ENCODE results near the gene MAP3K4.

MAP3K4 gene

GRCh38 chr6:161125591-161125990 is 134.0 kb downstream of the MAP3K4 start:
- no peak for DNase-seq (ENCODE audit: extremely low spot score)
- no peak for TF ChIP-seq SUZ12 (IDR thresholded peaks at IDR 0.05)
- TF ChIP-seq SP1 (IDR thresholded peaks at IDR 0.05), result no peak
- no peak for TF ChIP-seq TARDBP (IDR thresholded peaks at IDR 0.05)
- CTCF ChIA-PET, result no interaction called here
- POLR2A ChIA-PET, result interaction anchor here (0.6 kb wide), 1 partner anchor 109 kb away, joined by 3 read pairs; no protein-coding TSS in a partner anchor

DNA sequence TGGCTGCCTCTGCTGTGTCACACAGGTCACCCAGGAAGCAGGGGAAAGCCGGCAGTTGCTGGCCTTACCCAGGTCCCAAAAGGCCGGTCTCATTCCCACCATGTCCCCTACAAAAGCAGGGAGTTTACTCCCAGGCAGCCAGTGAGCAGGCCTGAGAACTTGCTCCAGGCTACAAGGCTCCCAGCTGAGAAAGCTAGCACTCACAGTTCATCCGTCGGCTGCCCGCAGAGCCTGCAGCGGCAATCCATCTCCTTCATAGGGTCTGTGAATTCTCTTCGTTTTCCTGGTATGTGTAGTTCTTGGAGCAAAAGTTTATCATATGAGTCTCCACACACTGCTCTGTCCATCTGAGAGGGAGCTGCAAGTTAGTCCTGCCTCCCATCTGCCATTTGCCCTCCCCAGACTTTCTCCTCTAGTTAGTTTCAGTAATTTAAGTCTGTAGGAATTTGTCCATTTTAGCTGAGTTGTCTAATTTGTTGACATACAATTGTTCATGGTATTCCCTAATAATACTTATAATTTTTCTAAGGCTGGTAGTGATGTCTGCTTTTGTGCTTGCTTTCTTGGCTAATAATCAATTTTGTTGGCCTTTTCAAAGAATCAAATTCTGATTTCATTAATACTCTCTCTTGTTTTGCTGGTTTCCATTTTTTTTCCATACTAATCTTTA is 135.6 kb downstream of the MAP3K4 start:
- TF ChIP-seq ZNF384 (IDR thresholded peaks at IDR 0.05), result no peak
- TF ChIP-seq BHLHE40 (IDR thresholded peaks at IDR 0.05; ENCODE audit: borderline replicate concordance), result no peak
- no peak for TF ChIP-seq LEF1 (IDR thresholded peaks at IDR 0.05; ENCODE audit: borderline replicate concordance)
- no peak for TF ChIP-seq CTBP1 (IDR thresholded peaks at IDR 0.05; ENCODE audit: borderline replicate concordance)
- no peak for TF ChIP-seq FOXK2 (IDR thresholded peaks at IDR 0.05)
- TF ChIP-seq ELF4 (IDR thresholded peaks at IDR 0.05), result no peak
- no peak for TF ChIP-seq NFRKB (IDR thresholded peaks at IDR 0.05)
- ChIA-PET CTCF (interaction anchor here (0.7 to 1.6 kb wide), 2 partner anchors 243 to 267 kb away, joined by 3 to 5 read pairs; no protein-coding TSS in a partner anchor), POLR2A (no interaction called here)
- DNase-seq (ENCODE audit: extremely low spot score), result no peak

DNA sequence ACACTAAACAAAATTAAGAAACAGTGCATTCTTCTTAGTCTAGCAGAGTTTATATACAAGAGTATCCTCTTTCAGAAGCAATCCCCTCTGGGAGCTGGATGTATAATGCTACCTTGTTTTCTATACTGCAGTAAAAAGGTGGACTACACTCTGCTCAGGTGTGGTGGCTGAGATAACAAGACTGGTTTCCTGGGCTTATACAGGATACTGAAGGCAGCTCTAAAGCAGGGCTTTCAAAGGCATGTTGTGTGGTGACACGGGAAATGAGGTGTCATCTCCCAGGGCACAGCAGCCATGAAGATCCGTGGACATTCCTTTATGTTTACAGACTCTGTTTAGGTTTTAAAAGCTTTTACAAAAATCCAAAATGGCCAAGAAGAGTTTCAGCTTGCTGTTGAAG is 136.7 kb downstream of the MAP3K4 start:
- no peak for TF ChIP-seq BHLHE40 (IDR thresholded peaks at IDR 0.05; ENCODE audit: borderline replicate concordance)
- no peak for TF ChIP-seq ELF4 (IDR thresholded peaks at IDR 0.05)
- TF ChIP-seq FOXK2 (IDR thresholded peaks at IDR 0.05), result no peak
- no peak for TF ChIP-seq SP1 (IDR thresholded peaks at IDR 0.05)
- TF ChIP-seq FOXM1 (IDR thresholded peaks at IDR 0.05; ENCODE audit: borderline replicate concordance), result no peak
- TF ChIP-seq SUZ12 (IDR thresholded peaks at IDR 0.05), result no peak
- no peak for TF ChIP-seq NFRKB (IDR thresholded peaks at IDR 0.05)
- TF ChIP-seq L3MBTL2 (conservative IDR thresholded peaks at IDR 0.05), result no peak
- TF ChIP-seq LEF1 (IDR thresholded peaks at IDR 0.05; ENCODE audit: borderline replicate concordance), result no peak
- TF ChIP-seq TARDBP (IDR thresholded peaks at IDR 0.05), result no peak
- no peak for TF ChIP-seq CTBP1 (IDR thresholded peaks at IDR 0.05; ENCODE audit: borderline replicate concordance)
- TF ChIP-seq ARNT (IDR thresholded peaks at IDR 0.05), result no peak
- ChIA-PET POLR2A (no interaction called here), CTCF (interaction anchor here (1.2 to 1.6 kb wide), 2 partner anchors 27 to 242 kb away, joined by 3 to 5 read pairs; no protein-coding TSS in a partner anchor)
- no peak for DNase-seq (ENCODE audit: extremely low spot score)

DNA sequence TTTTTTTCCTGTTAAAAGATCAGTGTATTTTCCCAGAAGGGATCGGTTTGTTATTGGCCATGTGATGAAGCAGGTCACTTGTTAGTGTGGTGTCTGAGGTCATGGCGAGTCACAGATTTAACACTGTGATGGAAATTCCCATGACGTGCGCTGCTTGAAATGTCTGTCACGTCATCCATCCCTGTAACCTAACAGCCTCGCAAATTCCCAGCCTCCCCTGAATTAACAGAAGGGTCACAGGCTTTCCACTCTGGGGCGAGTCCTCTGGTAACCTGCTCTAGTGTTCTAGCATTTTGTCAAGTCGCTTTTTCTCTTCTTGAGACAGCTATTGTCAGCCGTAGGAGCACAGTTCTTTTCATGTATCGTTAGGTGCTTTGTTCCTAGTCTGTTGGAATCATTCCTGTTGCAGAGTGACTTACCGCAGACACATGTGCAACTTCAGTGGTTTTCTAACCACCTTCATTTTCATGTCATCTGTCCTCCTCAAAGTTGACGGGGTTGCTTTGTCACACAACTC is 137.2 kb downstream of the MAP3K4 start:
- POLR2A ChIA-PET, result no interaction called here
- CTCF ChIA-PET, result interaction anchor here (1.2 to 1.6 kb wide), 2 partner anchors 27 to 242 kb away, joined by 3 to 5 read pairs; no protein-coding TSS in a partner anchor
- no peak for TF ChIP-seq ZNF384 (IDR thresholded peaks at IDR 0.05)
- TF ChIP-seq TARDBP (IDR thresholded peaks at IDR 0.05), result no peak
- no peak for TF ChIP-seq BHLHE40 (IDR thresholded peaks at IDR 0.05; ENCODE audit: borderline replicate concordance)
- no peak for TF ChIP-seq SP1 (IDR thresholded peaks at IDR 0.05)
- TF ChIP-seq HDGF (IDR thresholded peaks at IDR 0.05; ENCODE audit: borderline replicate concordance), result no peak
- no peak for TF ChIP-seq L3MBTL2 (conservative IDR thresholded peaks at IDR 0.05)
- no peak for TF ChIP-seq FOXK2 (IDR thresholded peaks at IDR 0.05)
- no peak for TF ChIP-seq NFRKB (IDR thresholded peaks at IDR 0.05)
- TF ChIP-seq CTBP1 (IDR thresholded peaks at IDR 0.05; ENCODE audit: borderline replicate concordance), result no peak
- TF ChIP-seq FOXA1 (IDR thresholded peaks at IDR 0.05), result no peak
- no peak for TF ChIP-seq ELF4 (IDR thresholded peaks at IDR 0.05)
- TF ChIP-seq PKNOX1 (IDR thresholded peaks at IDR 0.05), result no peak
- DNase-seq (ENCODE audit: extremely low spot score), result no peak

- POLR2A ChIA-PET, result interaction anchor here (0.6 kb wide), 1 partner anchor 139 kb away, joined by 3 read pairs; no protein-coding TSS in a partner anchor
- DNase-seq (ENCODE audit: extremely low spot score), result no peak
- CTCF ChIA-PET, result no interaction called here
- no peak for TF ChIP-seq L3MBTL2 (conservative IDR thresholded peaks at IDR 0.05)
- no peak for TF ChIP-seq SP1 (IDR thresholded peaks at IDR 0.05)
- no peak for TF ChIP-seq ARNT (IDR thresholded peaks at IDR 0.05)
- TF ChIP-seq ELF4 (IDR thresholded peaks at IDR 0.05), result no peak
Measured at GRCh38 chr6:161130541-161130940, 139.0 kb downstream of the MAP3K4 start.

GRCh38 chr6:161130967-161131766 is 139.6 kb downstream of the MAP3K4 start:
- CTCF ChIA-PET, result no interaction called here
- POLR2A ChIA-PET, result interaction anchor here (0.6 kb wide), 1 partner anchor 139 kb away, joined by 3 read pairs; no protein-coding TSS in a partner anchor
- TF ChIP-seq LEF1 (IDR thresholded peaks at IDR 0.05; ENCODE audit: borderline replicate concordance) (no peak), L3MBTL2 (conservative IDR thresholded peaks at IDR 0.05) (no peak), ELF4 (IDR thresholded peaks at IDR 0.05) (no peak), FOXK2 (IDR thresholded peaks at IDR 0.05) (no peak), BHLHE40 (IDR thresholded peaks at IDR 0.05; ENCODE audit: borderline replicate concordance) (no peak)

DNA sequence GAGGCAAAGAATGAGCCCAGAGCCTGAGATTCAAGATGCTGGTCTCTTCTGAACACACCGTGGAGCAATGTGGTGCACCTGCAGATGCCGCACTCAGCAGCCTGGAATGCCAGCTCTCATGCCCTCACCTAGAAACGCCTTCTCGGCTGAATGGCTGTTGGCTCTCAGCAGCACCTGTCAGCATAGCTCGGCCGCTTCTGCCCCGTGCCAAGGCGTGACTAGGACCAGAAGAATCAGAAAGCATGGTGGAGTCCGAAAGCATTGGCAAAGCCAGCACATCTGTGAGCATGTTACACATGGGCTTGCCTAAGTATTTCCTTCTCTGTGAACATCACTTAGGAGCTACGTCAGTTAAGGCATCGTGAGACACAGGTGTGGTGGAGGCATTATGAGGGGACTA is 140.8 kb downstream of the MAP3K4 start:
- CTCF ChIA-PET, result no interaction called here
- no peak for DNase-seq (ENCODE audit: extremely low spot score)
- POLR2A ChIA-PET, result no interaction called here
- TF ChIP-seq BHLHE40 (IDR thresholded peaks at IDR 0.05; ENCODE audit: borderline replicate concordance) (no peak), ARNT (IDR thresholded peaks at IDR 0.05) (no peak)

More at GRCh38 chr6:161130967-161131766, 139.6 kb downstream of the MAP3K4 start:
- DNase-seq (ENCODE audit: extremely low spot score), result no peak
